HepG2 (cell line): ENCODE measurements around the gene CYRIA.

ENCODE experiments used
- ATF2 ChIP-seq: sonication (generic); formaldehyde crosslinking; IDR thresholded peaks from 2 replicates; pipeline ENCODE4 v1.4.0; 2020; ENCODE audit warnings: missing genetic modification reagents
- EEA1 ChIP-seq: sonication (generic); formaldehyde crosslinking; IDR thresholded peaks from 2 replicates; pipeline ENCODE4 v1.5.1; 2020; ENCODE audit warnings: mild to moderate bottlenecking, missing genetic modification reagents, borderline replicate concordance
- EZH2 ChIP-seq: conservative IDR thresholded peaks from 2 replicates; pipeline ENCODE4 v1.6.1; 2012; ENCODE audit warnings: mild to moderate bottlenecking, low read depth, low read length, moderate library complexity
- MAX ChIP-seq: IDR thresholded peaks from 2 replicates; pipeline ENCODE4 v1.6.1; 2012; ENCODE audit warnings: inconsistent platforms
- POLR2A ChIP-seq, 2 experiments: IDR thresholded peaks; 2 replicates each; pipeline ENCODE4 v1.6.1; 2011; ENCODE audit warnings: low read depth in 2 of 2, low read length in 2 of 2, mild to moderate bottlenecking in 1 of 2, moderate library complexity in 1 of 2; ENCODE audit not compliant: insufficient read depth in 1 of 2
- SP1 ChIP-seq, 2 experiments: fragments of 450-650 bp in 1 of 2; sonication (generic) in 1 of 2; formaldehyde crosslinking in 1 of 2; IDR thresholded peaks; 2 replicates each; pipeline versions ENCODE4 v1.4.0 to v1.6.1; 2016 to 2020; ENCODE audit warnings: missing genetic modification reagents in 1 of 2
- ZHX1 ChIP-seq: sonication (generic); formaldehyde crosslinking; IDR thresholded peaks from 2 replicates; pipeline ENCODE4 v1.8.1; 2022; ENCODE audit warnings: low read depth, mild to moderate bottlenecking, missing genetic modification reagents
- ZSCAN20 ChIP-seq: sonication (generic); formaldehyde crosslinking; IDR thresholded peaks from 2 replicates; pipeline ENCODE4 v1.4.0; 2020; ENCODE audit warnings: missing genetic modification reagents, mild to moderate bottlenecking, borderline replicate concordance
- TF ChIP-seq, protein P1 (sequence below): sonication (generic); formaldehyde crosslinking; IDR thresholded peaks from 2 replicates; pipeline ENCODE4 v1.5.0; 2020; ENCODE audit warnings: mild to moderate bottlenecking, missing genetic modification reagents, moderate library complexity
- TF ChIP-seq, protein P2 (sequence below): sonication (generic); formaldehyde crosslinking; IDR thresholded peaks from 2 replicates; pipeline ENCODE4 v1.5.0; 2020; ENCODE audit warnings: mild to moderate bottlenecking, low read depth, missing genetic modification reagents, borderline replicate concordance

DNA sequence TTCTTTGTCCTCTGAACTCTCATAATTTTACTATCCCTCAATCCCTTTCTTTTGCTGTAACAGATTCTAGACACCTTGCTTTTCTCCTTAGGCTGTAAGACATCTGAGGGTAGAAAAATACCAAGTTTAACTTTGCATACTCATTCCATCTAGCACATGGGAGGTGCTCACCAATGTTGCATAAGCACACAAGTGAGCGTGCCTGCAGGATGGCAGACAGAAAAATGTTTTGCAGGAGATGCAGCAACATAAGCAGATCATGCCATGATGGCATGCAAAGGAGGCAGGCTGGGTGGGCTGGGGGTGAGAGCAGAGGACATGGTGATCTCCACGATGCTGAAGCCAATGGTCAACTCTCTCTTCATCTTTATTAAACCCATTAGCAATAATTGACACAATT lies 24.1 kb downstream of the CYRIA start:
- no peak for TF ChIP-seq POLR2A (IDR thresholded peaks at IDR 0.05; ENCODE audit: insufficient read depth in 1 of 2, low read depth in 2 of 2, low read length in 2 of 2)
- TF ChIP-seq ZHX1 (CRISPR knock-in tag): no peak
- no peak for TF ChIP-seq EEA1 (CRISPR knock-in tag)
- TF ChIP-seq EZH2: no peak
- no peak for TF ChIP-seq SP1 (IDR thresholded peaks at IDR 0.05)
- TF ChIP-seq SP1 (CRISPR knock-in tag; IDR thresholded peaks at IDR 0.05): no peak
- TF ChIP-seq ATF2 (CRISPR knock-in tag): no peak
- TF ChIP-seq, protein P1, sequence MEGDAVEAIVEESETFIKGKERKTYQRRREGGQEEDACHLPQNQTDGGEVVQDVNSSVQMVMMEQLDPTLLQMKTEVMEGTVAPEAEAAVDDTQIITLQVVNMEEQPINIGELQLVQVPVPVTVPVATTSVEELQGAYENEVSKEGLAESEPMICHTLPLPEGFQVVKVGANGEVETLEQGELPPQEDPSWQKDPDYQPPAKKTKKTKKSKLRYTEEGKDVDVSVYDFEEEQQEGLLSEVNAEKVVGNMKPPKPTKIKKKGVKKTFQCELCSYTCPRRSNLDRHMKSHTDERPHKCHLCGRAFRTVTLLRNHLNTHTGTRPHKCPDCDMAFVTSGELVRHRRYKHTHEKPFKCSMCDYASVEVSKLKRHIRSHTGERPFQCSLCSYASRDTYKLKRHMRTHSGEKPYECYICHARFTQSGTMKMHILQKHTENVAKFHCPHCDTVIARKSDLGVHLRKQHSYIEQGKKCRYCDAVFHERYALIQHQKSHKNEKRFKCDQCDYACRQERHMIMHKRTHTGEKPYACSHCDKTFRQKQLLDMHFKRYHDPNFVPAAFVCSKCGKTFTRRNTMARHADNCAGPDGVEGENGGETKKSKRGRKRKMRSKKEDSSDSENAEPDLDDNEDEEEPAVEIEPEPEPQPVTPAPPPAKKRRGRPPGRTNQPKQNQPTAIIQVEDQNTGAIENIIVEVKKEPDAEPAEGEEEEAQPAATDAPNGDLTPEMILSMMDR (CRISPR knock-in tag): no peak
- TF ChIP-seq, protein P2, sequence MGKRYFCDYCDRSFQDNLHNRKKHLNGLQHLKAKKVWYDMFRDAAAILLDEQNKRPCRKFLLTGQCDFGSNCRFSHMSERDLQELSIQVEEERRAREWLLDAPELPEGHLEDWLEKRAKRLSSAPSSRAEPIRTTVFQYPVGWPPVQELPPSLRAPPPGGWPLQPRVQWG (CRISPR knock-in tag): no peak
- TF ChIP-seq MAX: no peak
- no peak for TF ChIP-seq ZSCAN20 (CRISPR knock-in tag)
